22Rv1 (cell line): Measurements from ENCODE around the gene HBG2.

ENCODE experiments used
- H3K27ac ChIP-seq: fragments of 450-650 bp; 2 replicates; pipeline ENCODE4 v1.5.1; 2017
- ZFX ChIP-seq: fragments of 450-650 bp; IDR thresholded peaks from 2 replicates; pipeline ENCODE4 v1.6.1; 2017; ENCODE audit warnings: antibody characterized with exemption, borderline replicate concordance
- TF ChIP-seq, protein P1 (sequence below): fragments of 450-650 bp; IDR thresholded peaks from 2 replicates; pipeline ENCODE4 v1.5.1; 2017; ENCODE audit warnings: mild to moderate bottlenecking

The HBG2 gene

DNA sequence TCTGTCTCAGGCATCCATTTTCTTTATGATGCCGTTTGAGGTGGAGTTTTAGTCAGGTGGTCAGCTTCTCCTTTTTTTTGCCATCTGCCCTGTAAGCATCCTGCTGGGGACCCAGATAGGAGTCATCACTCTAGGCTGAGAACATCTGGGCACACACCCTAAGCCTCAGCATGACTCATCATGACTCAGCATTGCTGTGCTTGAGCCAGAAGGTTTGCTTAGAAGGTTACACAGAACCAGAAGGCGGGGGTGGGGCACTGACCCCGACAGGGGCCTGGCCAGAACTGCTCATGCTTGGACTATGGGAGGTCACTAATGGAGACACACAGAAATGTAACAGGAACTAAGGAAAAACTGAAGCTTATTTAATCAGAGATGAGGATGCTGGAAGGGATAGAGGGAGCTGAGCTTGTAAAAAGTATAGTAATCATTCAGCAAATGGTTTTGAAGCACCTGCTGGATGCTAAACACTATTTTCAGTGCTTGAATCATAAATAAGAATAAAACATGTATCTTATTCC is 26.1 kb upstream of the HBG2 start:
- H3K27ac ChIP-seq: no peak overlapping the region
- no peak for TF ChIP-seq ZFX
- TF ChIP-seq, protein P1, sequence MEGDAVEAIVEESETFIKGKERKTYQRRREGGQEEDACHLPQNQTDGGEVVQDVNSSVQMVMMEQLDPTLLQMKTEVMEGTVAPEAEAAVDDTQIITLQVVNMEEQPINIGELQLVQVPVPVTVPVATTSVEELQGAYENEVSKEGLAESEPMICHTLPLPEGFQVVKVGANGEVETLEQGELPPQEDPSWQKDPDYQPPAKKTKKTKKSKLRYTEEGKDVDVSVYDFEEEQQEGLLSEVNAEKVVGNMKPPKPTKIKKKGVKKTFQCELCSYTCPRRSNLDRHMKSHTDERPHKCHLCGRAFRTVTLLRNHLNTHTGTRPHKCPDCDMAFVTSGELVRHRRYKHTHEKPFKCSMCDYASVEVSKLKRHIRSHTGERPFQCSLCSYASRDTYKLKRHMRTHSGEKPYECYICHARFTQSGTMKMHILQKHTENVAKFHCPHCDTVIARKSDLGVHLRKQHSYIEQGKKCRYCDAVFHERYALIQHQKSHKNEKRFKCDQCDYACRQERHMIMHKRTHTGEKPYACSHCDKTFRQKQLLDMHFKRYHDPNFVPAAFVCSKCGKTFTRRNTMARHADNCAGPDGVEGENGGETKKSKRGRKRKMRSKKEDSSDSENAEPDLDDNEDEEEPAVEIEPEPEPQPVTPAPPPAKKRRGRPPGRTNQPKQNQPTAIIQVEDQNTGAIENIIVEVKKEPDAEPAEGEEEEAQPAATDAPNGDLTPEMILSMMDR: no peak

DNA sequence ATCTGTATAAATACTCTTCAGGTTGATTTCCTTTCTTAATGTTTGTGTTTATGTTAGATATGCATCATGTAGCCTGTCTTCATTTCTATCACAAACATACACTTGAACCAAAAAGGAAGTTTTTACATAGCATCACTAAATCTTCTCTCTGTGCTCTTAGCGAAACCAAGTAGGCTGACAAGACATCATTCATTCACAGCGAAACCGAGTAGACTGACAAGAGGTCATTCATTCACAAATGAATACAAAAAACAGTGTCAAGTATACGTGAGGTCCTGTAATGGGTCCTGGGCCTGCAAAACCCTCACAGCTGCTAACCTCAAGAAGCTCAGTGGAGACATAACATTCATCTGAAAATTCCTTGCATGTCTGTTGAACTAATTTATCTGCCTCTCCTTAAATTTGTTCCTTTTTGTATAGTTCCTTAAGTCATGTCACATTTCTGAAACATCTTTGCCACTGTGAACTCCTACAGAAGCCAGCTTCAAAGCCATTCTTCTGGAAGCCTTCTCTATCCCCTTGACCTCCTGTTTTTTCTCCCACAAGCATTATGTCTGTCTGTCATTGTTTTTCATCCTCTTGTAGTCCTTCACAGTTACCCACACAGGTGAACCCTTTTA is 25.0 kb upstream of the HBG2 start:
- H3K27ac ChIP-seq: no peak overlapping the region
- no peak for TF ChIP-seq ZFX
- TF ChIP-seq, protein P1: no peak

DNA sequence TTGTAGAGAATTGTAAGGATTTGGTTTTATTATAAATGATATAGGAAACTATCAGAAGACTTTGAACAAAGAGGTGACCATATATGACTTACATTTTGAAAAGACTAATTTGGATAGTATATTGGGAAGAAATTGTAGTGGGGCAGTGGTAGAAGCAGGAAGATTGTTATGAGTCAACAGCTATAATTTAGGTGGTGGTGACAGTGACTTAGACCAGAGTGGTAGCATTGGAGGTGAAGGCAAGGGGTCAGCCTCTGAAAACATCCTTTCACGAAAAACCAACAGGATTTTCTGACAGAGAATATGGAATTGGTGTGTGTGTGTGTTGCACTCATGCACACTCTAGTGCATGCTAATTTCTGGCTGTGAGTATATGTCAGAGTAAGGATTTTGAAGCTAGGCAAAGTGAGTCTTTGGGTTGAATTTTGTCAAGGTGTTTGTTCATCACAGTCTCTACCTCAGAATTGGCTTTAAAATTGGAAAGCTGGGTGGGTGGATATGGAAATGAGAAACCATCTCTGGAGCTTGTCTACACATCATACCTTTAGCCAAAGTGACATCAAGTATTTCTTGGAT is 23.3 kb upstream of the HBG2 start:
- TF ChIP-seq, protein P1: no peak
- TF ChIP-seq ZFX: no peak

DNA sequence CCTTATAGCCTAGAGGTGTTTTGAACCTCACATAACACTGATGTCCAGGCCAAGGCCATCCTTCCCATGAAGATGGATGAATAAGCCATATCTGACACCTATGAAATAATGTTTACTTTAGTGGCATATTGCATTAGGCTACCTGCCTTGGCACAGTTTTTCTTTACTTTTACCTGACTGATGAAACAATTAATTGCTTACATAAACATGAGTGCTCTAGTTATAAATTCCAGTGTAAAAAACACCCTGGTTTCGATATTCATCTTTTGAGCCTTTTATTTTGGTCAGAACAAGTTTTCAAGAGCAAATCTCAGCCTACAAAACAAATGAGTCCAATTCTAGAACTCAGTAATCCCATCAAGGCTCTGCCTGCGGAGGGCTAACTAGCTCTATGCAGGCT is 22.1 kb upstream of the HBG2 start:
- TF ChIP-seq, protein P1: no peak
- no peak for TF ChIP-seq ZFX
- H3K27ac ChIP-seq: no peak overlapping the region

More for the DNA sequence above, 23.3 kb upstream of the HBG2 start:
- no peak overlapping the region for H3K27ac ChIP-seq

DNA sequence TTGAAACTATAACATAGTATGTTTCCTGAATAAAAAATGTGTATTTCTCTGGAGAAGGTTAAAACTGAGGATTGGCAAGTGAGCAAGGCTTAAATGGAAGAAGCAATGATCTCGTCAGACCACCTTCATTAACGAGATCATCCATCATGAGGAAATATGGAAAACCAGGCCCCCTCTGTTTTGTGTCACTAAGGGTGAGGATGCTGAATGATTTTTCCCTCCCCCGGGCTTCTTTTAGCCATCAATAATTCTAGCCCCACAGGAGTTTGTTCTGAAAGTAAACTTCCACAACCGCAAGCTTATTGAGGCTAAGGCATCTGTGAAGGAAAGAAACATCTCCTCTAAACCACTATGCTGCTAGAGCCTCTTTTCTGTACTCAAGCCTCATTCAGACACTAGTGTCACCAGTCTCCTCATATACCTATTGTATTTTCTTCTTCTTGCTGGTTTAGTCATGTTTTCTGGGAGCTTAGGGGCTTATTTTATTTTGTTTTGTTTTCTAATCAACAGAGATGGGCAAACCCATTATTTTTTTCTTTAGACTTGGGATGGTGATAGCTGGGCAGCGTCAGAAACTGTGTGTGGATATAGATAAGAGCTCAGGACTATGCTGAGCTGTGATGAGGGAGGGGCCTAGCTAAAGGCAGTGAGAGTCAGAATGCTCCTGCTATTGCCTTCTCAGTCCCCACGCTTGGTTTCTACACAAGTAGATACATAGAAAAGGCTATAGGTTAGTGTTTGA is 21.0 kb upstream of the HBG2 start:
- H3K27ac ChIP-seq: no peak overlapping the region
- TF ChIP-seq, protein P1: no peak
- TF ChIP-seq ZFX: no peak

DNA sequence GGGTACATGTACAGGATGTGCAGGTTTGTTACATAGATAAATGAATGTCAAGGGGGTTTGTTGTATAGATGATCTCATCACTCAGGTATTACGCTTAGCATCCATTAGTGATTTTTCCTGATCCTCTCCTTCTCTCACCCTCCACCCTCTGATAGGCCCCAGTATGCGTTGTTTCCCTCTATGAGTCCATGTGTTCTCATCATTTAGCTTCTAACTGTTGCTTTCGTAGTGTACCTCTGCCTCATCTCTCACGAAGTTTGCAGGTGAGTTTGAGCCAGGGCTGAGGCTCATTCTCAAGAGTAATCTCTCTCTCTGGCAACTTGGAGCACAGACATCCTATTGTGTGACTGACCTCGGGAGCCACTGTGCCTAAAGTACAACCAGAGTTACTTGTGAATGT is 19.8 kb upstream of the HBG2 start:
- H3K27ac ChIP-seq: no peak overlapping the region
- TF ChIP-seq, protein P1: no peak
- TF ChIP-seq ZFX: no peak

DNA sequence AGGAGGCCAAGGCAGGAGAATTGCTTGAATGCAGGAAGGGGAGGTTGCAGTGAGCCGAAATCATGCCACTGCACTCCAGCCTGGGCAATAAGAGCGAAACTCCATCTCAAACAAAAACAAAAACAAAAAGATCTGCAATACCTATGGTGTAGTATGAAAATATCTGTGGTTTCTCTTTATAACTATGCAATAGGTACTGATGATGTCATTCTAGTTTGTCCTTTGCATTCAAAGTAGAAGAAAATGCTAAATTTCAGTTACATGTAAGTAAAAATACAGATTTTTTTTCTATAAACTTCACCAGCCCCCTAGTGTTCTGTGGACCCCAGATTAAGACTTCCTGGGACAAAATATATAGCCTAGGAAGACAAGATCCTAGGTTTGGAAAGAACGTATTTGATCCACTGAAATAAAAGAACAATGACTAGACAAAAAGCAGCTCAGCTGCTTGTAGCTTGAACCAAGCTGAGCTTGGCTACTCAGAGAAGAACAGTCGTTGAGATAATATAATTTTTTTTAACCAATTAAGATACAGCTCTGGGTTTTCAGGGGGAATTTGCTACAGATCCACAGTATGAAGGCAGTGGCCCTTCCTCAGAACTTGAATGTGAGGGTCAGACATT is 17.9 kb upstream of the HBG2 start:
- no peak overlapping the region for H3K27ac ChIP-seq
- TF ChIP-seq ZFX: no peak
- TF ChIP-seq, protein P1: no peak
